DOHH2 (cell line): ENCODE data around the gene FAM151A.

ENCODE experiments used
- H3F3A ChIP-seq: fragments of 200-600 bp; sonication (generic), shearing (Covaris generic); 2 replicates; pipeline ENCODE4 v1.6.0; 2016; ENCODE audit warnings: antibody characterized with exemption, mild to moderate bottlenecking; ENCODE audit not compliant: control insufficient read depth, insufficient read depth
- H3K27ac ChIP-seq: fragments of 200-600 bp; sonication (generic); 2 replicates; pipeline ENCODE4 v1.5.1; 2014; ENCODE audit warnings: low read depth, mild to moderate bottlenecking, low read length, moderate library complexity
- H3K27me3 ChIP-seq: fragments of 200-600 bp; sonication (generic); 2 replicates; pipeline ENCODE4 v1.6.1; 2014; ENCODE audit warnings: mild to moderate bottlenecking, low read length, mixed read lengths; ENCODE audit not compliant: control insufficient read depth
- H3K36me3 ChIP-seq: fragments of 200-600 bp; sonication (generic); 2 replicates; pipeline ENCODE4 v1.6.1; 2014; ENCODE audit warnings: mild to moderate bottlenecking, low read length, moderate library complexity, mixed read lengths; ENCODE audit not compliant: control insufficient read depth
- H3K4me1 ChIP-seq: fragments of 200-600 bp; sonication (generic); 2 replicates; pipeline ENCODE4 v1.6.1; 2014; ENCODE audit warnings: mild to moderate bottlenecking, low read length, mixed read lengths; ENCODE audit not compliant: control insufficient read depth
- H3K4me2 ChIP-seq: fragments of 200-600 bp; sonication (generic); 2 replicates; pipeline ENCODE4 v1.6.0; 2014; ENCODE audit warnings: mild to moderate bottlenecking, low read length, moderate library complexity
- H3K4me3 ChIP-seq: fragments of 200-600 bp; sonication (generic); 2 replicates; pipeline ENCODE4 v1.5.1; 2014; ENCODE audit warnings: mild to moderate bottlenecking, low read length, mixed read lengths
- H3K79me2 ChIP-seq: fragments of 200-600 bp; sonication (generic); 2 replicates; pipeline ENCODE4 v1.6.1; 2014; ENCODE audit warnings: mild to moderate bottlenecking, low read length, mixed read lengths; ENCODE audit not compliant: control insufficient read depth
- H3K9me2 ChIP-seq: fragments of 200-600 bp; sonication (generic); replicated peaks from 2 replicates; pipeline ENCODE4 v1.6.1; 2014; ENCODE audit warnings: mild to moderate bottlenecking, low read length, mixed read lengths; ENCODE audit not compliant: control insufficient read depth
- H3K9me3 ChIP-seq: fragments of 200-600 bp; sonication (generic); 2 replicates; pipeline ENCODE4 v1.6.1; 2014; ENCODE audit warnings: antibody characterized with exemption, low read length, mixed read lengths; ENCODE audit not compliant: control insufficient read depth, insufficient read depth
- H4K20me1 ChIP-seq: fragments of 200-600 bp; sonication (generic); 2 replicates; pipeline ENCODE4 v1.6.0; 2014; ENCODE audit warnings: low read depth, mild to moderate bottlenecking, antibody characterized with exemption, low read length, moderate library complexity; ENCODE audit not compliant: control insufficient read depth, insufficient read depth
- EZH2phosphoT487 ChIP-seq: fragments of 200-600 bp; sonication (generic); IDR thresholded peaks from 2 replicates; pipeline ENCODE4 v1.6.1; 2017; ENCODE audit warnings: borderline replicate concordance, mild to moderate bottlenecking, antibody characterized with exemption, low read length, moderate library complexity, mixed read lengths
- TF ChIP-seq, protein P1 (sequence below): fragments of 200-600 bp; sonication (generic); IDR thresholded peaks from one replicate; pipeline ENCODE4 v1.5.1; 2014; ENCODE audit warnings: antibody characterized with exemption, mild to moderate bottlenecking, low read depth, low read length; ENCODE audit not compliant: poor library complexity, severe bottlenecking

The FAM151A gene

DNA sequence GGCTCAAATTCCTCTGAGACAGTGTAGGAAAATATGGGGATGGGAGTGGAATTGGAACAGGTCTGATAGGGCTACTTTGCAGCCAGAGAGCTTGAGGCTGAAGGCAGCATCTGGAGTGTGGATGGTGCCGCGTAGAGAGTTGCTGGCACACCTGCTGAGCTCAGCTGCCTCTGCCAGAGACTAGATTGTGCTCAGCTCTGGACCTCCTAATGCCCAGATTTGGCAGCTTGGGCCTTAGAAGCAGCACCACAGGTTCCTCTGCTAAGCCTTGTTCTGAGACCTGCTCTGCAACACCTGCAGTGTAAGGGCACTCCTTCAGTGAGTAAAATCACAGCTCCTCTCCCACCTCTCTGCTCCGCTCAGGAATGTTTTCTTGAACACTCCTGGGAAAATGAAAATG is 52.0 kb downstream of the FAM151A start:
- Histone ChIP-seq H3F3A (no peaks in the 10 kb centered on the region), H3K9me3 (no peaks in the 10 kb centered on the region), H4K20me1 (no peaks in the 10 kb centered on the region), H3K79me2 (no peaks in the 10 kb centered on the region), H3K4me1 (no peaks in the 10 kb centered on the region), H3K36me3 (no peaks in the 10 kb centered on the region), H3K27me3 (no peaks in the 10 kb centered on the region), H3K9me2 (no peaks in the 10 kb centered on the region), H3K4me3 (no peak overlapping the region), H3K4me2 (no peak overlapping the region), H3K27ac (no peak overlapping the region)
- TF ChIP-seq, protein P1, sequence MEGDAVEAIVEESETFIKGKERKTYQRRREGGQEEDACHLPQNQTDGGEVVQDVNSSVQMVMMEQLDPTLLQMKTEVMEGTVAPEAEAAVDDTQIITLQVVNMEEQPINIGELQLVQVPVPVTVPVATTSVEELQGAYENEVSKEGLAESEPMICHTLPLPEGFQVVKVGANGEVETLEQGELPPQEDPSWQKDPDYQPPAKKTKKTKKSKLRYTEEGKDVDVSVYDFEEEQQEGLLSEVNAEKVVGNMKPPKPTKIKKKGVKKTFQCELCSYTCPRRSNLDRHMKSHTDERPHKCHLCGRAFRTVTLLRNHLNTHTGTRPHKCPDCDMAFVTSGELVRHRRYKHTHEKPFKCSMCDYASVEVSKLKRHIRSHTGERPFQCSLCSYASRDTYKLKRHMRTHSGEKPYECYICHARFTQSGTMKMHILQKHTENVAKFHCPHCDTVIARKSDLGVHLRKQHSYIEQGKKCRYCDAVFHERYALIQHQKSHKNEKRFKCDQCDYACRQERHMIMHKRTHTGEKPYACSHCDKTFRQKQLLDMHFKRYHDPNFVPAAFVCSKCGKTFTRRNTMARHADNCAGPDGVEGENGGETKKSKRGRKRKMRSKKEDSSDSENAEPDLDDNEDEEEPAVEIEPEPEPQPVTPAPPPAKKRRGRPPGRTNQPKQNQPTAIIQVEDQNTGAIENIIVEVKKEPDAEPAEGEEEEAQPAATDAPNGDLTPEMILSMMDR = no peak
- TF ChIP-seq EZH2phosphoT487 = no peak

DNA sequence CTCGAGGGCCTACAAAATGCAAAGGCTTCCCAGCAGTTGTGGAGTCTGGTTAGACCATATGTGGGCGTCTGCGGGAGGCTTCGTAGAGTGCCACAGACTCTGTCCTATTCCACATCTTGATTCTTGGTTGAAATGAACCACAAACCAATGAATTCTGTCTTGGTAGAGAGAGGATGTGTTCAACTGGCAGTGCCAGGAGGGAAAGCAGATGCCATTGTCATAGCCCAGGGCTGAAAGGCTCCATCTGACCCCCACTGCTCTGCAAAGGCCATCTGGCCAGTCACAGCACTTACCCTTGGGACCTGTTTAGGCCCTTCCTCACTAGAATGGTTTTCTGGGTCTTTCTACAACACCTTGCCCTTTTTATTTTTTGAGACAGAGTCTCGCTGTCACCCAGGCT is 53.2 kb downstream of the FAM151A start:
- Histone ChIP-seq H3K27me3 (peaks cover 1% of the 10 kb centered on the region; the same call in 1 of the 2 replicates), H3K4me1 (no peaks in the 10 kb centered on the region), H3K9me3 (no peaks in the 10 kb centered on the region), H4K20me1 (no peaks in the 10 kb centered on the region), H3K27ac (no peak overlapping the region), H3K4me2 (no peak overlapping the region), H3K79me2 (no peaks in the 10 kb centered on the region), H3K4me3 (no peak overlapping the region), H3F3A (no peaks in the 10 kb centered on the region), H3K9me2 (no peaks in the 10 kb centered on the region), H3K36me3 (no peaks in the 10 kb centered on the region)
- TF ChIP-seq EZH2phosphoT487 = no peak
- TF ChIP-seq, protein P1 = no peak

DNA sequence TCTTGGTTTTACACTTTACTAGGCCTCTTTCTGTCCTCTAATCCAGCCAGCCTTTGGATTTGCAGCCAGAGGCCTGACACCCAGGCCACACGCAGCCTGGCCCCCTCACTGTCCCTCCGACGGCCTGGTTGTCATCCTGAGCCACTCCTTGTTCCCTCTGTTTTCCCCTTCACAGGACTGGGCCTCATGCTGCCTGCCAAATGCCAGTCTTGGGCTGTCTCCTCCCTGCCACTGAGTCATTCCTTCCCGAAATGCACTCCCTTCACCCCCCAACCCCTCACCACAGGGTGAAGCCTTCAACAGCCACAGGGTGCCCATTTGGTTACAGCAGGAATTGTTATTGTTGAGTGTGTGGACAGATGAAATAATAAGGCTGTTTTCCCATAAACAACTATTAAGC is 54.0 kb downstream of the FAM151A start:
- H3K9me2 ChIP-seq = no peaks in the 10 kb centered on the region
- TF ChIP-seq, protein P1 = no peak
- TF ChIP-seq EZH2phosphoT487 = no peak
- no peak overlapping the region for H3K4me2 ChIP-seq
- H3K4me1 ChIP-seq = no peaks in the 10 kb centered on the region
- H3K27me3 ChIP-seq = peaks cover 3% of the 10 kb centered on the region; the same call in 1 of the 2 replicates
- H3K36me3 ChIP-seq = no peaks in the 10 kb centered on the region
- H3F3A ChIP-seq = no peaks in the 10 kb centered on the region
- no peaks in the 10 kb centered on the region for H4K20me1 ChIP-seq
- no peaks in the 10 kb centered on the region for H3K79me2 ChIP-seq
- no peak overlapping the region for H3K27ac ChIP-seq
- H3K4me3 ChIP-seq = no peak overlapping the region
- H3K9me3 ChIP-seq = no peaks in the 10 kb centered on the region

DNA sequence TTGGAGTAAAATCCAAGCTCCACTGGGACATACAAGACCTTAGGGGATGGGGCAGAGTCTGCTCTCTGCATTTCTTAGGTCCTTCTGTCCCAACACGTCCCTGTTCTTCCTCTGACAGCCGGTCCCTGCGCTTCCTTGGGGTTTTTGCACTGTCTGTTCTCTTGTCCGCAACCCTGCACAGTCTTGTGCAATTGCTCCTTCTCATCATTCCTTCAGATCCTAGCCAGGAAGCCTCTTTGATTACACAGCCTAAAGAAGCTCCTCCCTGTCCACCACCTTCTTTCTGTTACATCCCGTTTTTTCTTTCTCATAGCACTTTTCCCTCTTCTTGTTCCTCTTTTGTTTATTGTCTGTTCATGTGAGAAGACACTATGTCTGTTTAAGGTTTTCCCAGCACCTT is 55.4 kb downstream of the FAM151A start:
- no peaks in the 10 kb centered on the region for H3F3A ChIP-seq
- H3K27me3 ChIP-seq = peaks cover 3% of the 10 kb centered on the region; the same call in 1 of the 2 replicates
- TF ChIP-seq, protein P1 = no peak
- no peak for TF ChIP-seq EZH2phosphoT487

More for the DNA sequence above, 55.4 kb downstream of the FAM151A start:
- Histone ChIP-seq H3K27ac (no peak overlapping the region), H3K9me2 (no peaks in the 10 kb centered on the region), H3K4me1 (no peaks in the 10 kb centered on the region), H4K20me1 (no peaks in the 10 kb centered on the region), H3K4me2 (no peak overlapping the region), H3K36me3 (no peaks in the 10 kb centered on the region), H3K9me3 (no peaks in the 10 kb centered on the region), H3K4me3 (no peak overlapping the region), H3K79me2 (no peaks in the 10 kb centered on the region)
